Left lung (tissue), 10 donors: Measurements from ENCODE around the gene DNAJC15. TPM values are rescaled to one million over a fixed set of nuclear protein-coding genes. Genes with fewer than 3 reads are reported as not detected.
"Not testable (repeated sequence)": the region's sequence is repeated elsewhere in the genome, so short reads cannot be mapped to it uniquely, and the experiment has no call there.

Experiments used
- ATAC-seq: fragments of 200-7000 bp; cut with Tn5 transposase; one replicate; pipeline ENCODE4 v1.9.1; 2020; ENCODE audit warnings: moderate library complexity
- DNase-seq, 4 donors: peaks; one replicate each; pipeline ENCODE4 v3.0.0-alpha.2; 2013 to 2020
- H3K27ac ChIP-seq, 2 donors: fragments of 200-600 bp; sonication (generic) in 1 of 2; one replicate each; pipeline versions ENCODE4 v1.5.0 to v1.8.0; 2020 to 2021
- H3K27me3 ChIP-seq, 2 donors: fragments of 200-600 bp; sonication (generic) in 1 of 2; one replicate each; pipeline versions ENCODE4 v1.5.0 to v1.8.0; 2020 to 2021
- H3K36me3 ChIP-seq, 2 donors: fragments of 200-600 bp; sonication (generic) in 1 of 2; one replicate each; pipeline versions ENCODE4 v1.5.0 to v1.8.0; 2020 to 2021
- H3K4me1 ChIP-seq, 2 donors: fragments of 200-600 bp; one replicate each; pipeline ENCODE4 v1.8.0; 2021
- H3K4me3 ChIP-seq, 2 donors: fragments of 200-600 bp; sonication (generic) in 1 of 2; one replicate each; pipeline versions ENCODE4 v1.5.0 to v1.8.0; 2020 to 2021; ENCODE audit warnings: mild to moderate bottlenecking in 1 of 2
- H3K9me3 ChIP-seq, 2 donors: fragments of 200-600 bp; sonication (generic) in 1 of 2; one replicate each; pipeline versions ENCODE4 v1.5.0 to v1.8.0; 2020 to 2021
- intact Hi-C, 2 donors: fragments of 100-400 bp; cut with DNase I; formaldehyde crosslinking; loops; one replicate each; pipeline versions ENCODE4 v1.11.2 to v1.14.2; 2022
- polyA plus RNA-seq, 6 donors: library from polyadenylated mRNA; unstranded; fragments of 120-200 nt; gene quantifications; one replicate each; pipeline ENCODE4 v1.2.1, GENCODE V29; 2013; ENCODE audit not compliant: insufficient read length in 6 of 6
- total RNA-seq, 2 donors: library from RNA; stranded (reverse); fragmentation: NEBNext Ultra II Directional; extraction: Animal tissue kit (Norgen Biotek cat#: 25700); gene quantifications; one replicate each; pipeline ENCODE4 v1.2.1, GENCODE V29; 2021
- TF ChIP-seq, protein P1 (sequence below), 2 donors: fragments of 200-600 bp; sonication (generic) in 1 of 2; IDR thresholded peaks; one replicate each; pipeline versions ENCODE4 v1.5.0 to v1.8.0; 2021; ENCODE audit warnings: antibody characterized with exemption in 2 of 2
- donor health status: DM: no; HTN: yes; CAD: no.
- donor health status: DM: no; HTN: no; CAD: no.

DNAJC15 gene
- total and polyA plus RNA-seq, 8 donors, result 12.8 to 28.5 (median 21.9) TPM

DNA sequence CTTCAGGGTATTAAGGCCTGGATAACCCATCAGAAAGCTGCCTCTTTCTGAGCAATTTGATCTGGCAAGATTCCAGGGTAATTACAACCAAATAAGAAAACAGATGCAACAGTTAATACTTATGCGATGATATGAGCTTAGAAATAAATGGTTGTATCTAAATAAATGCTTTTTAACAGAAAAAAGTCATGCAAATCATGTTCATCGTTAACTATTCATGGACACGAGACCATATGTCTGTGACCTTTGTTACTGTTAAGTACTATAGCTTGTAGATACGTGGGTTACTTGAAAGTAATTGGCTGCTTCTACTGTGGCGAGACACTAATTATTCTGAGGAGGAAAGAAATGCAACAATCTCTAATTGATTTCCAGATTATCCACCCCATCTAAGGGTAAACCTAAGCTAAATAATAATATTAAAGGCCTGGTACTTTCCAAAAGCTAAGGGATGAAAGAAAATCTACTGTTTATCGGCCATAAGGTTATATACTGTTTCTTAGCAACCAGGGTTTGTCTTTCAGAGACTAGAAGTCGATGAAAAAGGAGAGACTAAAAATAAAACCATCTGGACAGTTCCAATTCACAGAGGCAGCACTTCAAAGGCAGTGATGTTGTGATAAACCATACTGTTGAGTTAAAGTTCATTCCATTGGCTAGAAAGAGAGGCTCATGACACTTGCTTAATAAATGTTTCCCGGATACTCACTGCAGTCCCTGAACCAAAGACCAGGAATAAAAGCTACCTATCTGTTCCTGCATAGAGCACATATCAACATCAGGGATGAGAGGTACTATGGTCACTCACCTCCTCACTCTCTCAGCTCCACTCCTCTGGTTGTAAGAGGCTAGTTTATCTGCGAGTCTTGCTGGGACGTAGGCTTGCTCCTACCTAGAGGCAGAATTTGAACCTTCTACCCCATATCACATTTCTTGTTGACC, 32.8 kb upstream of the DNAJC15 start:
- TF ChIP-seq, protein P1, sequence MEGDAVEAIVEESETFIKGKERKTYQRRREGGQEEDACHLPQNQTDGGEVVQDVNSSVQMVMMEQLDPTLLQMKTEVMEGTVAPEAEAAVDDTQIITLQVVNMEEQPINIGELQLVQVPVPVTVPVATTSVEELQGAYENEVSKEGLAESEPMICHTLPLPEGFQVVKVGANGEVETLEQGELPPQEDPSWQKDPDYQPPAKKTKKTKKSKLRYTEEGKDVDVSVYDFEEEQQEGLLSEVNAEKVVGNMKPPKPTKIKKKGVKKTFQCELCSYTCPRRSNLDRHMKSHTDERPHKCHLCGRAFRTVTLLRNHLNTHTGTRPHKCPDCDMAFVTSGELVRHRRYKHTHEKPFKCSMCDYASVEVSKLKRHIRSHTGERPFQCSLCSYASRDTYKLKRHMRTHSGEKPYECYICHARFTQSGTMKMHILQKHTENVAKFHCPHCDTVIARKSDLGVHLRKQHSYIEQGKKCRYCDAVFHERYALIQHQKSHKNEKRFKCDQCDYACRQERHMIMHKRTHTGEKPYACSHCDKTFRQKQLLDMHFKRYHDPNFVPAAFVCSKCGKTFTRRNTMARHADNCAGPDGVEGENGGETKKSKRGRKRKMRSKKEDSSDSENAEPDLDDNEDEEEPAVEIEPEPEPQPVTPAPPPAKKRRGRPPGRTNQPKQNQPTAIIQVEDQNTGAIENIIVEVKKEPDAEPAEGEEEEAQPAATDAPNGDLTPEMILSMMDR (IDR thresholded peaks at IDR 0.05), result no peak
- peak; percentile 16 for ATAC-seq
- H3K27me3 ChIP-seq, result no peaks in the 10 kb centered on the region
- peak overlapping the region in 1 of 2 donors; percentile 64 for H3K4me3 ChIP-seq
- H3K36me3 ChIP-seq, result no peaks in the 10 kb centered on the region
- DNase-seq, result peak in 2 of 4 donors; percentile 77 to 85
- intact Hi-C loops, result no loop called here
- peak overlapping the region; percentile 87 to 89 for H3K27ac ChIP-seq
- H3K4me1 ChIP-seq, result peaks cover 8 to 42% of the 10 kb centered on the region in 2 donors
- no peaks in the 10 kb centered on the region for H3K9me3 ChIP-seq

DNA sequence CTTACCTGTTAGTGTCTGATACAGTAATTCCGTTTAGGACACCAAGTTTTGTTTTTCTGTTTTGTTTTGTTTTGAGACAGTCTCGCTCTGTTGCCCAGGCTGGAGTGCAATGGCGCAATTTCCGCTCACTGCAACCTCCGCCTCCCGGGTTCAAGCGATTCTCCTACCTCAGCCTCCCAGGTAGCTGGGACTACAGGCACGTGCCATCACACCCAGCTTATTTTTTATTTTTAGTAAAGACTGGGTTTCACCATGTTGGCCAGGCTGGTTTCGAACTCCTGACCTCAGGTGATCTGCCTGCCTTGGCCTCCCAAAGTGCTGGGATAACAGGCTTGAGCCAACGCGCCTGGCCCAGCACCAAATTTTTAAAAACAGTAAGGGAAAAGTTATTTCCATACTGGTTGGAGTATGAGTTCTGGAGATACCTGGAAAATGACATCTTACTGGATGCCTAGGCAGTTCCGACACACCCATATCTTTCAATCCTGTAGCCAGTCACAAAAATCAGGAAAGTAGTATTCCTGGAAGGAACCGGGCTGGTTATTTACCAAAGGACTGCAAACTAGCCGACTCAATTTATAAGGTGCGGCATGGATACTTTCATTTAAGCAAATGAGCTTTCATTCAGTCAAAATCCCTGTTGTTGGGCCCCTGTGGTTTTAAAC, 32.0 kb upstream of the DNAJC15 start:
- H3K36me3 ChIP-seq, DNase-seq, H3K9me3 ChIP-seq, H3K27me3 ChIP-seq, intact Hi-C loops: not testable (repeated sequence)
- peaks cover 8 to 35% of the 10 kb centered on the region in 2 donors for H3K4me1 ChIP-seq
- peak; percentile 40 for ATAC-seq
- peak overlapping the region; percentile 87 to 89 for H3K27ac ChIP-seq
- H3K4me3 ChIP-seq, result peak overlapping the region; percentile 55 to 64

DNA sequence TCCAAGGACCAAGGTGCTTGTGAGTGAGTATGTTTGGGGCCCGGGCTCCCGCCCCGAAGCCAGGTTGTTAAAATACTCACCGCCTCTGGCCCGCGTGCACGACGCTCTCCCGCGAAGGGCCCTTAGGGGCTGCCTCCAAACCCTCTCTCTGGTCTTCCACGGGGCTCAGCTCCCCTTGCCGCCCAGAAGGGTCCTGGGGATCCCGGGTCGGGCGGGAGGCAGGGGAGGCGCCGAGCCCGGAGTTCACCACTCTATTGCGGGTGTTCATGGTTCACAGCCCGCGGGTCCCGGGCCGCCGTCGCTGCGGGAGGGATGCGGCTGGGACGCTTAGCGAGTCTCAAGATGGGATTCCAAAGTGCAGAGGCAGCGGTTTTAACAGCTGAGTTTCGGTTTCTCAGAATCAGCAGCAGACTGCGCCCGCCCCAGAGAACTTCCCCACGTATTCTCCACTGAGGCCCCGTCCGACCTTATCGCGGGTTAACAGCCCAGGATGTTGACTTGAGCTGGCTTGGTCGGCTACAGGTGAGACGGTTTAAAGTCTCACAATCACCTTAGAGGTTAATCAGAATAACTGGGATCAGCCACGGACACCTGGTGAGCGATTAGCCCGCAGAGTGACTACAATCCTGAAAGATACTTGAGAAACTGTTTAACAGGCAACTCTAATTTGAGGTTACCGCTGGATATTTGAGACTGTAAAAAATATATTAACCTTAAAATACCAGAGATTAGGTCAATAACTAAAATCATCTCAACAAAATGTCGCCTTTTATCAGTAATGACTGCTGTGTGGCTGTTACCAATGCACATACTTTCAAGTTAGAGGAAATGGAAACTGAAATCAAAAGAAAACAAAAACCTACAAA, 31.3 kb upstream of the DNAJC15 start, which contains the start of gene EPSTI1:
Gene EPSTI1 (minus strand): TSS at position 344 of the 866 bp plus-strand sequence. CDS start 76 bp downstream, at position 268.
- intact Hi-C loops, result no loop called here
- Histone ChIP-seq H3K9me3 (no peaks in the 10 kb centered on the region), H3K27ac (peak within 1 kb of the TSS; percentile 87 to 89), H3K4me1 (peaks cover 8 to 38% of the 10 kb centered on the region in 2 donors), H3K27me3 (no peaks in the 10 kb centered on the region), H3K36me3 (no peaks in the 10 kb centered on the region), H3K4me3 (peak within 1 kb of the TSS; percentile 55 to 64)
- peak; percentile 68 to 89 (median 76) for DNase-seq
- TF ChIP-seq, protein P1 (IDR thresholded peaks at IDR 0.05), result no peak
- peak; percentile 90 for ATAC-seq

DNA sequence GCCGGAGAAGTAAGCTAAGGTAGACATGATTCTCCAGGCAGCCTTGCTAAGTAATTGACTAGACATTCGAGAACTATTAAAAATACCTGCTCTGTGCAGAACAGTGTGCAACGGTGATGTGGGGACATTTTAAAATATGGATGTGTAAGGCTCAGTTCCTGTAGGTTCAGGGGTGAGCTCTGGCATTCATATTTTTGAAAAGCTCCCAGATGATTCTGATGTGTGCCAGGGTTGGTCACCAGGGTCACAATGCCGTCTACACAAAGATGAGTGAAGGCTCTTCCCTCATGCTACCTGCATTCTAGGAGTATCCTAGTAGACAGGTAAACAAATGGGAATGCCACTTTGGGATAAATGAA, 30.6 kb upstream of the DNAJC15 start:
- ATAC-seq, result no peak

DNA sequence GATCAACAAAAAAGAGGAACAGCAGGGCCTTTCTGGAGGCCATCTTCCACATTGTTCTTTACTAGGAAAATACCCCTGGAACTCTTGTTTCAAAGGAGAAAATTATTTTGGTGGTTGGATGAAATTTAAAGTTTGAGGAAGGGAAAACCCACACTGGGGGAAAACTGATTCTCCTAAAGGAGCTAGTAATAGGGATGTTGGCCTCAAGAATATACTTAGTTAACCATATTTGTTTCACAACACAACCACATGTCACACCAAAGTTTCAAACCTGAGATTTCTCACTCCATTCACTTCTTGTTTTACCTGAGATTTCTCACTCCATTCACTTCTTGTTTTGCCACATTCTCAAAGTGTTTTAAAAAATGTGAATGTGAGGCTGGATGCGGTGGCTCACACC, 28.5 kb upstream of the DNAJC15 start:
- Histone ChIP-seq H3K4me3 (no peak overlapping the region), H3K27ac (no peak overlapping the region), H3K4me1 (peaks cover 8 to 29% of the 10 kb centered on the region in 2 donors), H3K9me3 (no peaks in the 10 kb centered on the region), H3K27me3 (no peaks in the 10 kb centered on the region), H3K36me3 (no peaks in the 10 kb centered on the region)
- no peak for DNase-seq
- no peak for ATAC-seq
- intact Hi-C loops, result no loop called here
- TF ChIP-seq, protein P1 (IDR thresholded peaks at IDR 0.05), result no peak

More for the DNA sequence above, 30.6 kb upstream of the DNAJC15 start:
- no peaks in the 10 kb centered on the region for H3K9me3 ChIP-seq
- intact Hi-C loops, result no loop called here
- no peak for DNase-seq
- H3K4me1 ChIP-seq, result peaks cover 8 to 39% of the 10 kb centered on the region in 2 donors
- H3K36me3 ChIP-seq, result no peaks in the 10 kb centered on the region
- H3K27me3 ChIP-seq, result no peaks in the 10 kb centered on the region
- TF ChIP-seq, protein P1 (IDR thresholded peaks at IDR 0.05), result no peak
- H3K4me3 ChIP-seq, result peak overlapping the region in 1 of 2 donors; percentile 64
- peak overlapping the region; percentile 87 to 89 for H3K27ac ChIP-seq
